ENCODE measurements around the gene TENM3.

- TF ChIP-seq CTCF (IDR thresholded peaks at IDR 0.05), result no peak
- TF ChIP-seq POLR2A (IDR thresholded peaks at IDR 0.05), result no peak
These were observed 221.9 kb downstream of the TENM3 start for GRCh38 chr4:182465114-182465513.

Data from uterus (tissue), 2 donors.